HL-60 (cell line): ENCODE data around the gene IQCB1.
"Not testable (repeated sequence)": the region's sequence is repeated elsewhere in the genome, so short reads cannot be mapped to it uniquely, and the experiment has no call there.

Experiments
- DNase-seq, 2 experiments: peaks; one replicate each; pipeline ENCODE4 v3.0.0-alpha.2; 2010 to 2020; ENCODE audit warnings: low read depth in 1 of 2, low spot score in 1 of 2
- H3K27ac ChIP-seq: fragments of 250-450 bp; sonication (Bioruptor Pico); replicated peaks from 2 replicates; pipeline ENCODE4 v1.5.1; 2020; ENCODE audit warnings: mild to moderate bottlenecking, moderate library complexity
- H3K27me3 ChIP-seq: fragments of 250-450 bp; sonication (Bioruptor Pico); 2 replicates; pipeline ENCODE4 v1.5.1; 2021; ENCODE audit warnings: mild to moderate bottlenecking, moderate library complexity; ENCODE audit not compliant: insufficient read depth, poor library complexity, severe bottlenecking
- H3K4me3 ChIP-seq: replicated peaks from 2 replicates; pipeline ENCODE4 v1.5.1; 2011; ENCODE audit warnings: mild to moderate bottlenecking, control low read depth, low read length; ENCODE audit not compliant: insufficient read depth
- CTCF ChIP-seq: IDR thresholded peaks from one replicate; pipeline ENCODE4 v1.5.1; 2011; ENCODE audit warnings: low read length, control low read depth, inconsistent platforms; ENCODE audit not compliant: insufficient read depth
- GABPA ChIP-seq: IDR thresholded peaks from 2 replicates; pipeline ENCODE4 v1.6.1; 2012; ENCODE audit warnings: low read depth
- POLR2AphosphoS5 ChIP-seq: IDR thresholded peaks from 2 replicates; pipeline ENCODE4 v1.6.1; 2012; ENCODE audit warnings: low read depth
- REST ChIP-seq: IDR thresholded peaks from 2 replicates; pipeline ENCODE4 v1.6.1; 2012; ENCODE audit warnings: low read depth; ENCODE audit not compliant: insufficient replicate concordance
- SPI1 ChIP-seq: IDR thresholded peaks from 2 replicates; pipeline ENCODE4 v1.6.1; 2012; ENCODE audit warnings: low read depth, mild to moderate bottlenecking, borderline replicate concordance

Gene IQCB1

GRCh38 chr3:121786485-121786884 lies 48.4 kb downstream of the IQCB1 start:
- TF ChIP-seq REST: no peak
- no peak for TF ChIP-seq POLR2AphosphoS5
- TF ChIP-seq GABPA: no peak
- TF ChIP-seq SPI1: no peak
- no peak for TF ChIP-seq CTCF
- H3K27me3 ChIP-seq: no peaks in the 10 kb centered on the region

GRCh38 chr3:121782784-121783183 lies 52.1 kb downstream of the IQCB1 start:
- H3K4me3 ChIP-seq: not testable (repeated sequence)

More at GRCh38 chr3:121786485-121786884, 48.4 kb downstream of the IQCB1 start:
- H3K4me3 ChIP-seq: no peak overlapping the region
- DNase-seq: no peak
- no peak overlapping the region for H3K27ac ChIP-seq

GRCh38 chr3:121781611-121782010 lies 53.2 kb downstream of the IQCB1 start:
- TF ChIP-seq SPI1 (no peak), POLR2AphosphoS5 (no peak), REST (no peak), CTCF (no peak), GABPA (no peak)
- Histone ChIP-seq H3K27ac (no peak overlapping the region), H3K4me3 (no peak overlapping the region), H3K27me3 (no peaks in the 10 kb centered on the region)
- DNase-seq: no peak

More at GRCh38 chr3:121782784-121783183, 52.1 kb downstream of the IQCB1 start:
- not testable (repeated sequence) for DNase-seq, H3K27ac ChIP-seq, H3K27me3 ChIP-seq

GRCh38 chr3:121775095-121775494 lies 59.8 kb downstream of the IQCB1 start:
- DNase-seq, H3K27ac ChIP-seq, H3K27me3 ChIP-seq, H3K4me3 ChIP-seq: not testable (repeated sequence)

- H3K27me3 ChIP-seq: no peaks in the 10 kb centered on the region
- H3K4me3 ChIP-seq: no peak overlapping the region
- TF ChIP-seq POLR2AphosphoS5: no peak
- no peak for TF ChIP-seq CTCF
- no peak for TF ChIP-seq REST
- TF ChIP-seq SPI1: no peak
- TF ChIP-seq GABPA: no peak
- DNase-seq: no peak
- H3K27ac ChIP-seq: no peak overlapping the region
Measured at GRCh38 chr3:121769246-121769645, 65.6 kb downstream of the IQCB1 start.
